GM12874 (cell line): ENCODE results near the gene GLRX.

ENCODE experiments used
- TF ChIP-seq, protein P1 (sequence below): IDR thresholded peaks from 2 replicates; pipeline ENCODE4 v1.5.1; 2011; ENCODE audit warnings: low read depth, mild to moderate bottlenecking, control low read depth, low read length, moderate library complexity; ENCODE audit not compliant: insufficient read depth

GLRX gene

DNA sequence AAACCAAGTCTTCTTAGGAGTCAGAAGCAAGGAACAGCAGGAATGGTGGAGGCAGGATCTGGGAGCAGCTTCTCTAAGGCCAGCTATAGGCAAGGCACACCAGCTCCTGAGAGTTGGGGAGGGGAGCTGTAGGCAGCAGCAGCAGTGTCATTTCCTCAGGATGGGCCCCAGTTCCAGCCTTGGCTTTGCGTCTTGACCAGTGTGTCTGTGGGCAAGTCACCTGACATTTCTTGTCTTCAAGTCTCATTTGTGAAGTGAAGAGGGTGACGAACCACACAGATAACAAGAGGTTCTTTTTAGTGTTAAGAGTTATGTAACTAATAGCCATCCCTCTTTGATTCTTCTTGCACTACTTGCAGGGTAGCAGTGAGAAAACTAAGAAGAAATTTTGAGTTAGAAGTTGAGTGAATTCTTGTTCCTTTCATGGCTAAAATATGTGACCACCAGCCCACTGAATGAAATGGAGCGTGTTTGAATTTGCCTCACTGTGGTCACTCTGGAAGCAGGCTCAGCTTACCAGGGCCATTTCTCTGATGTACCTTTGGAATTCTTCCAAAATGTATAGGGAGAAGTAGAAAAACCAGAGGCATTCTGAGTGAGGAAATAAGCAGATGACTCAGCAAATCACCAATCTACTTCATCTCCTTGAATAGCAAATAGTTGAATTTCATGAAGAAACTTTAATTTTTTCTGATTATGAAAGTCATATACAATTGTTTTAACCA is 49.0 kb downstream of the GLRX start:
- TF ChIP-seq, protein P1, sequence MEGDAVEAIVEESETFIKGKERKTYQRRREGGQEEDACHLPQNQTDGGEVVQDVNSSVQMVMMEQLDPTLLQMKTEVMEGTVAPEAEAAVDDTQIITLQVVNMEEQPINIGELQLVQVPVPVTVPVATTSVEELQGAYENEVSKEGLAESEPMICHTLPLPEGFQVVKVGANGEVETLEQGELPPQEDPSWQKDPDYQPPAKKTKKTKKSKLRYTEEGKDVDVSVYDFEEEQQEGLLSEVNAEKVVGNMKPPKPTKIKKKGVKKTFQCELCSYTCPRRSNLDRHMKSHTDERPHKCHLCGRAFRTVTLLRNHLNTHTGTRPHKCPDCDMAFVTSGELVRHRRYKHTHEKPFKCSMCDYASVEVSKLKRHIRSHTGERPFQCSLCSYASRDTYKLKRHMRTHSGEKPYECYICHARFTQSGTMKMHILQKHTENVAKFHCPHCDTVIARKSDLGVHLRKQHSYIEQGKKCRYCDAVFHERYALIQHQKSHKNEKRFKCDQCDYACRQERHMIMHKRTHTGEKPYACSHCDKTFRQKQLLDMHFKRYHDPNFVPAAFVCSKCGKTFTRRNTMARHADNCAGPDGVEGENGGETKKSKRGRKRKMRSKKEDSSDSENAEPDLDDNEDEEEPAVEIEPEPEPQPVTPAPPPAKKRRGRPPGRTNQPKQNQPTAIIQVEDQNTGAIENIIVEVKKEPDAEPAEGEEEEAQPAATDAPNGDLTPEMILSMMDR, result no peak

DNA sequence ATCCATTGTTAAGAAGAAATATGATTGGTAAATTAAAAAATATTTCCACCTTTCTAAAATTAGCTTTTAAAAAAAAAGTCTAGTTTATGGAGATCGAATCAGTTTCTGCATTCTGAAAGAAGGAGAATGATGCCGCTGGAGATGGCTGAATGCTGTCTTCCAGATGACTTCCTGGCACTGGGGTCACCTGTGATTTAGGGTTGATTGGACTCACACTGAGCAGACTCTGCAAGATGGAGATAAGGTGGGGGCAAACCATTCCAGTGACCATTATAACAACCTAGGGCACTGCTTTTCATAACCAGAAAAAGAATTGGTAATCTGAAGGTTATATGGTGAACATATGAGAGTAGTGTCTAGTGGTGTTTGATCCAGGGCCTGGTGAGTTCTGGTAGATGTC is 50.6 kb downstream of the GLRX start:
- TF ChIP-seq, protein P1, result no peak

DNA sequence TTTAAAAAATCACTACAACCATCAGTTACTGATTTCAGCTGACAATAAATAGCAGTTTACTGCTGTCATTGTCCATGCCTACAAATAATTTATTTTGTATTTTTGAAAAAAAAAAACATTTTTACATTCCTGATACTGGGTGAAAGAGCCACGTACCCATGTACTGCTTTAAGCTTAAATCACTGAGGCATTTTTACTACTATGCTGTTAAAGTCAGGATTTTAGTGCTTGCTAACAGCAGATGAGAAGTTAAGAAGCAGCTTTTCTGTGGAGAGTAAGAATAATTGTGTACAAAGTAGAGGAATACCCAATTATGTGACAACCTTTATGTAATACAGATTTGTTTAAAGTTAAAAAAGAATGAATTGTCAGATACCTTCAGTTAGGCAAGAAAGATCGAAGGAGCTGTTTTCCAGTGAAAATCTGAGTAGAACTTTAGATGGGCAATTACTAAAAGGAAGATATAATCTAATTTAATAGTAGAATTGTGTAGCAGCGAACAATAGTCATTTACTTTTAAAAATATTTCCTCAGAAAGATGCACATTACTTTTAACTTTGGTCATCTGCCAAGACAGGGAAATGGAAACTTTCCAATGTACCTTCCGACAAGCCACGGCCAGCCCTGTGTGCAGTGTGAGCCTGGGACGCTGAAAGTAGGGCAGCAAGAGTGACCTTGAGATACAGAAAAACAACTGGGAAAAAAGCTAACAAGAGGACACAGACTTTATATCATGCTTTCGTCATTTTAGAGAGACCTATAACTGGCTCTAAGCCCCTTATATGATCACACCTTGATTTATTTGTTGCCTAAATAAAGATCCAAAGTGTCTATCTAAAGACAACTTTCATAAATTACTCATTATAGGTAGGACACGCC is 51.5 kb downstream of the GLRX start:
- TF ChIP-seq, protein P1, result no peak

DNA sequence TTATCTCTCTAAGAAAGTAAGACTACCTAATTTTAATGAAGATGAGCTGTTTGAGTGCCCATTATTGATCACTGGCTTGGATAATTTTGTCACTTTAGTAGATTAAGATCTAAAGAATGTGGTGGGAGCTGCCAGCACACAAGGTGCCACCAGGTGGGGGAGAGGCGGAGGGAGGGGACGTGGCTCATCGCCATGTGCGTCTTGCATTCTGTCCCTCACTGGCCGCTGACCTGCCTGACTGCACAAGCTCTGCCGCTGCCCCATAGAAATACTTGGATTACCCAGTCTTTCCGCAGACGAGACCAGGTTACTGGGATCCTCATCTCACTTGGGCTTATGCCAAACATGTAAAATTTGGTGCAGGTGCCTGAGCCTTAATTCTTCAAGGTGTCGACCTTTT is 53.8 kb downstream of the GLRX start:
- TF ChIP-seq, protein P1, result no peak

DNA sequence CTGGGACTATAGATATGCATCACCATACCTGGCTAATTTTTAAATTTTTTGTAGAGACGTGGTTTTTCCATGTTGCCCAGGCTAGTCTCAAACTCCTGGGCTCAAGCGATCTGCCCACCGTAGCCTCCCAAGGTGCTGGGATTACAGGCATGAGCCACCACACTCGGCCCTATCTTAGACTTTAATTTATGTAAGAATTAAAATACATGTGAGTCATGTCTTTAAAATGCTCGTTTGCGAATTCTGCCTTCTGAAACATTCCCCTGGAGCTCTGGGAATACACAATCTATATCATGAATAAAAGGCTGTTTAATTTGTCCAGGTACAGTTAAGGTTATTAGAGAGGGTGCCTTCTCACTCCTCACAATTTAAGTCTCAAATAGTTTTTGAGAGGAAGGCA is 58.6 kb downstream of the GLRX start:
- TF ChIP-seq, protein P1, result no peak
